Muscle of leg (tissue), 11 donors: ENCODE measurements around the gene CAPN2. TPM values are rescaled to one million over a fixed set of nuclear protein-coding genes. Genes with fewer than 3 reads are reported as not detected.
"Not testable (repeated sequence)": the region's sequence is repeated elsewhere in the genome, so short reads cannot be mapped to it uniquely, and the experiment has no call there.

Experiments
- DNase-seq: peaks from one replicate; pipeline ENCODE4 v3.0.0; 2013
- H3K27ac ChIP-seq: one replicate; pipeline ENCODE4 v1.5.1; 2013; ENCODE audit warnings: mild to moderate bottlenecking, low read length, control low read depth
- H3K27me3 ChIP-seq: one replicate; pipeline ENCODE4 v1.6.1; 2013; ENCODE audit warnings: low read length; ENCODE audit not compliant: control insufficient read depth, insufficient read depth
- H3K36me3 ChIP-seq: one replicate; pipeline ENCODE4 v1.6.1; 2013; ENCODE audit warnings: low read length; ENCODE audit not compliant: control insufficient read depth, insufficient read depth
- H3K4me1 ChIP-seq: one replicate; pipeline ENCODE4 v1.6.1; 2013; ENCODE audit warnings: low read length; ENCODE audit not compliant: control insufficient read depth, insufficient read depth
- H3K4me3 ChIP-seq: one replicate; pipeline ENCODE4 v1.5.1; 2013; ENCODE audit warnings: low read length, control low read depth
- H3K9me3 ChIP-seq: replicated peaks from 2 replicates; pipeline ENCODE4 v1.6.1; 2013; ENCODE audit warnings: low read depth, low read length; ENCODE audit not compliant: control insufficient read depth
- WGBS: methylation state at CpG from one replicate; pipeline ENCODE4 v1.1.5; 2013; ENCODE audit warnings: missing lambda C conversion rate; ENCODE audit not compliant: insufficient coverage; 5-methylcytosine and 5-hydroxymethylcytosine counted together
- polyA plus RNA-seq, 8 donors: library from polyadenylated mRNA; unstranded; fragments of 120-200 nt; gene quantifications; one replicate each; pipeline versions ENCODE4 v1.2.1 to v1.2.3, GENCODE V29; 2013; ENCODE audit warnings: inconsistent platforms in 1 of 8, low replicate concordance in 1 of 8; ENCODE audit not compliant: insufficient read length in 8 of 8, insufficient read depth in 1 of 8
- total RNA-seq: library from RNA; stranded (reverse); fragments of 120-200 nt; gene quantifications from one replicate; pipeline ENCODE4 v1.2.4, GENCODE V29; 2013

The CAPN2 gene
- total and polyA plus RNA-seq, 9 donors: 82.6 to 130 (median 99.1) TPM

DNA sequence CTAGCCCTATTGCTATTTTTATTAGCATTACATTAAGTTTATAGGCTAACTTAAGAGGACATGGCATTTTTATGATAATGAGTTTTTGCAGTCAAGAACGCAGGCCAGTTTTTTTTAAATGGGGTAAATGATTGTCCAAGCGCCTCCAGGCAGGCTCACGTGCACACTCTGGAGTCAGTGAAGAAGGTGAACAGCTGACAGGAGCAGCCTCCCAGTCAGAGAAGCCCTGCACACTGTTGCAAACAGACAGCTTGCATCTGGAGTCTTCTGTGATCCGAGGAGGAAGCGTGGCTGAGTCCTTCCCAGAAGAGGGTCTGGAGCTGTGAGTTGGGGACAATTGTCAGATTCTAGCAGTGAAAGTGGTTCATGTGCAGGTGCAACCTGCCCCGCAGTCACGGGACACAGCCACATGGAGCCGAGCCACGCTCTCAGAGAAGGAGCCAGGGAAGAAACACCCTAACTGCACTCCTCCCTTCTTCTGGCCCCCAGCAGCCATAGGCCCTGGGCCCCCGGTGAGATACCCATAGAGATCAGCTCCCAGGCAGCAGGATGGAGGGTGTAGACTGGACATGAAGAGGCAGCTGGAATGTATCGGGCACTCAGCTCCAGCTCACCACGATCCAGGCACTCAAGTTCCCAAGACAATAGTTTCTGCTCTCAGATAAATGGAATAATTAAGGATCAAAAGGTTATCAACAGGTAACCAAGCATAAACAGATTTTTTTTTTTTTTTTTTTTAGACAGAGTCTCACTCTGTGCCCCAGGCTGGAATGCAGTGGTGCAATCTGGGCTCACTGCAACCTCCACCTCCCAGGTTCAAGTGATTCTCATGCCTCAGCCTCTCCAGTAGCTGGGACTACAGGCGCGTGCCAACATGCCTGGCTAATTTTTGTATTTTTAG lies 26.4 kb downstream of the CAPN2 start:
- 11% methylated on average over 5 of the region's 14 CpGs for WGBS
- peaks cover 56% of the 10 kb centered on the region for H3K4me1 ChIP-seq
- H3K4me3 ChIP-seq: no peak overlapping the region
- peak; percentile 74 for DNase-seq
- no peaks in the 10 kb centered on the region for H3K27me3 ChIP-seq
- H3K27ac ChIP-seq: peak overlapping the region; percentile 92
- no peaks in the 10 kb centered on the region for H3K9me3 ChIP-seq
- H3K36me3 ChIP-seq: peaks cover 27% of the 10 kb centered on the region

- H3K9me3 ChIP-seq: no peaks in the 10 kb centered on the region
- no peaks in the 10 kb centered on the region for H3K27me3 ChIP-seq
- peak; percentile 95 for DNase-seq
- H3K27ac ChIP-seq: peak overlapping the region; percentile 92
- no peak overlapping the region for H3K4me3 ChIP-seq
- peaks cover 48% of the 10 kb centered on the region for H3K4me1 ChIP-seq
- H3K36me3 ChIP-seq: peaks cover 29% of the 10 kb centered on the region
- 38% methylated on average over 7 of the region's 7 CpGs for WGBS
These were observed 27.2 kb downstream of the CAPN2 start for GRCh38 chr1:223739366-223740037.

DNA sequence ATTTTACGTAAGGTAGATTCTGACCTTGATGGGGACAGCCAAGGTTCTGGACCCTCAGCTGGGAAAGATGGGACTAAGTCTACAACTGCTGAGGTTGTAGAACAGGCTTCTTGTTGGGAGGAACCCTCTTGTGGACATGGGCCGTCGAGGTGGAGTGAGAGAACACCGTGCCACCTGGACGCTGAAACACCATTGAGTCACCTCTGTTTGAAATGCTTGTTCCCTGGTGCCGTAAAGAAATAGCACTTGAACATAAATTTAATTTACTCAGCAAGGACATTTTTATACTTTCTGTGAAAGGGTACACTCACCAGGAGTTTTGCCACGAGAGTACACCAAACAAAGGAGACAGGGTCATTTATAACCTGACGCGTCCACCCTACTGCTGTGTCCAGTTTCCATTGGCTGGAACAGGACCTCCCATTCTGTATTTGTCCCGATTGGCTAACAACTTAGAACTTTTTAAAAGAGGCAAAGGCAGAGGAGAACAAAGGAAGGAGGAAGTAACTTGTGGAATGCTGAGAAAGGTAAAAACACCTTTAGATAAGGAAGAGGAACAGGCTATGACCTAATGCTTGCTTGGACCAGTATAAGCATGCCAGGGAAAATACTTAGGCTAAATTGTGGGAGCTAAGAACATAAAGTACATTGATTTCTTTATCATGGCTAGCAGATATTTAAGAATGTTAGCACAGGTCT lies 27.8 kb downstream of the CAPN2 start:
- H3K27ac ChIP-seq: peak overlapping the region; percentile 92

GRCh38 chr1:223741861-223742260 lies 29.5 kb downstream of the CAPN2 start:
- no peak overlapping the region for H3K27ac ChIP-seq
- no peak overlapping the region for H3K4me3 ChIP-seq
- H3K36me3 ChIP-seq: peaks cover 43% of the 10 kb centered on the region
- no peak for DNase-seq
- H3K4me1 ChIP-seq: peaks cover 41% of the 10 kb centered on the region
- H3K9me3 ChIP-seq: no peaks in the 10 kb centered on the region
- H3K27me3 ChIP-seq: no peaks in the 10 kb centered on the region
- WGBS: 80% methylated on average over 5 of the region's 6 CpGs

More for the DNA sequence above, 27.8 kb downstream of the CAPN2 start:
- not testable (repeated sequence) for H3K27me3 ChIP-seq, H3K9me3 ChIP-seq, DNase-seq, H3K4me3 ChIP-seq
- Histone ChIP-seq H3K4me1 (peaks cover 43% of the 10 kb centered on the region), H3K36me3 (peaks cover 30% of the 10 kb centered on the region)
- 58% methylated on average over 5 of the region's 10 CpGs for WGBS

GRCh38 chr1:223742856-223743517 lies 30.6 kb downstream of the CAPN2 start:
- Histone ChIP-seq H3K27ac (peak overlapping the region; percentile 82), H3K4me3 (no peak overlapping the region), H3K9me3 (no peaks in the 10 kb centered on the region), H3K27me3 (no peaks in the 10 kb centered on the region), H3K36me3 (peaks cover 54% of the 10 kb centered on the region), H3K4me1 (peaks cover 35% of the 10 kb centered on the region)
- WGBS: 61% methylated on average over 6 of the region's 9 CpGs
- DNase-seq: peak; percentile 40

- Histone ChIP-seq H3K4me1 (peaks cover 25% of the 10 kb centered on the region), H3K36me3 (peaks cover 62% of the 10 kb centered on the region), H3K27me3 (no peaks in the 10 kb centered on the region), H3K27ac (no peak overlapping the region), H3K4me3 (no peak overlapping the region), H3K9me3 (no peaks in the 10 kb centered on the region)
- 73% methylated on average over 3 of the region's 4 CpGs for WGBS
- DNase-seq: no peak
These were observed 33.4 kb downstream of the CAPN2 start for GRCh38 chr1:223745731-223746130.

- no peak overlapping the region for H3K27ac ChIP-seq
- no peak overlapping the region for H3K4me3 ChIP-seq
These were observed 35.5 kb downstream of the CAPN2 start for GRCh38 chr1:223747838-223748335.

DNA sequence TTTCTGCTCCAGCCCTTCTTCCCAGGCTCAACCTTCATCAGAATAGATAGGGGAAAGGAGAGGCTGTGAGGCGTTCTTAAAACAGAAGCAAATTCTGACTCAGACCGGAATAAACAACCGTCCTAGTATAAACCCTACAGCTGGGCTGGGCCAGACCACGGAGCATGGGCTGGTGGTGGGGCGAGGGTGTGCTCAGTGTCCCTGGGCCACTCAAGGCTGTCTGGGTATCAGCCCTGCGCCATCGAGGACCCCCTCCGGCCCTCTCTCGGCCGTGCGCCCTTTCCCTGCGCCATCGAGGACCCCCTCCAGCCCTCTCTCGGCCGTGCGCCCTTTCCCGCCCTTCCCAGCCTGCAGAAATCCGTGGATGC lies 36.0 kb downstream of the CAPN2 start:
- DNase-seq: no peak
- Histone ChIP-seq H3K4me3 (peak overlapping the region; percentile 36), H3K27ac (peak overlapping the region; percentile 74), H3K9me3 (no peaks in the 10 kb centered on the region), H3K27me3 (no peaks in the 10 kb centered on the region), H3K4me1 (peaks cover 28% of the 10 kb centered on the region), H3K36me3 (peaks cover 84% of the 10 kb centered on the region)
- 37% methylated on average over 15 of the region's 18 CpGs for WGBS

More at GRCh38 chr1:223747838-223748335, 35.5 kb downstream of the CAPN2 start:
- peaks cover 33% of the 10 kb centered on the region for H3K4me1 ChIP-seq
- peaks cover 80% of the 10 kb centered on the region for H3K36me3 ChIP-seq
- no peaks in the 10 kb centered on the region for H3K27me3 ChIP-seq
- no peak for DNase-seq
- H3K9me3 ChIP-seq: no peaks in the 10 kb centered on the region
- WGBS: 71% methylated on average over 2 of the region's 4 CpGs

DNA sequence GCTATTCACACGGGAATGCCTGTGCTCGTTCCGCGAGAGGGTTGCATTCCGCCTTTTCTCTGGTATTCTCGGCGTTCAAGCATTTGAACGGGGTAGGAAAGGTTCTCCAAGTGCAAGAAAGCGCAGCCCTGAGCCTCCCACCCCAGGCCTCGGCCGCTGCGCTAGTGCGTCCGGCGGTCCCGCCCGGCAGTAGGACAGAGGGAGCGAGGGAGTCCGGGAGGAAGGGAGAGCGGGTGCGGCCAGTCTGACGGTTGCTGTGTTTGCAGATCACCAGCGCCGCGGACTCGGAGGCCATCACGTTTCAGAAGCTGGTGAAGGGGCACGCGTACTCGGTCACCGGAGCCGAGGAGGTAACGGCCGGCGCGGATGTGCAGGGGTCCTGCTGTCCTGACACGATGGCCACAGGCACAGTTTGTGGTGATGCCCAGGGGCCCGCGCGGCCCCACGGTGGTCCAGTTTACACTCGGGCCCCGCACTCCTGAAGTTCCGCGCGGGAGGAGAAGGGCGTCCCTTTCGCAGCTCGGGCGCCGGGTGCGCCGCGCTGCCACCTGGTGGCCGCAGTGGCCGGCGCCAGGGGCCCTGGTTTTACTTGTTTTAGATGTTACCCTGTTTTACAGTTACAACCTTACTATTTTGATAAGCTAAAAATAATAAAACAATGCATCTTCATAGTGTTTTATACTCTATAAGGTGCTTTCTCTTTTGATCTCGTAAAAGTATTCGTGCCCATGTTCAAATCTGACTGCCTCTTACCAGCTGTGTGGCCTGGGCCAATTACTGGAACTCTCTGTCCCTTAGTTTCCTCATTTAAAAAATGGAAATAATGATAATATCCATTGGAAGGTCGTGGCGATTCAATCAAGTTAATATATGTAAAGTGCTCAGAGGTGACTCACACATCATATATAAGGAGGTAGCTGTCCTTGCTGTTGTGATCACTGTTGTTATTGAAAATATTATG lies 36.7 kb downstream of the CAPN2 start:
- Histone ChIP-seq H3K4me1 (peaks cover 25% of the 10 kb centered on the region), H3K27ac (peak overlapping the region; percentile 74), H3K36me3 (peaks cover 85% of the 10 kb centered on the region), H3K27me3 (no peaks in the 10 kb centered on the region), H3K9me3 (no peaks in the 10 kb centered on the region), H3K4me3 (peak overlapping the region; percentile 36)
- peak; percentile 78 for DNase-seq
- WGBS: 5% methylated on average over 46 of the region's 61 CpGs
